GM18951 (cell line): ENCODE measurements around the gene RBM39.
"Not testable (repeated sequence)": the region's sequence is repeated elsewhere in the genome, so short reads cannot be mapped to it uniquely, and the experiment has no call there.

ENCODE experiments used
- POLR2A ChIP-seq: IDR thresholded peaks from 4 replicates; pipeline ENCODE4 v1.6.1; 2011; ENCODE audit warnings: mild to moderate bottlenecking; ENCODE audit not compliant: insufficient read length, insufficient read depth; ENCODE audit errors: extremely low read depth
- in situ Hi-C: fragments of 300-500 bp; cut with MboI; formaldehyde crosslinking; loops from one replicate; pipeline ENCODE4 v1.12.0; 2022; ENCODE audit warnings: low sequenced_read_pairs, mixed read lengths, inconsistent platforms; ENCODE audit not compliant: unreplicated experiment

Gene RBM39

GRCh38 chr20:35767683-35768481 lies 25.8 kb upstream of the RBM39 start:
- TF ChIP-seq POLR2A: peak; percentile 71
- in situ Hi-C loops: no loop called here

DNA sequence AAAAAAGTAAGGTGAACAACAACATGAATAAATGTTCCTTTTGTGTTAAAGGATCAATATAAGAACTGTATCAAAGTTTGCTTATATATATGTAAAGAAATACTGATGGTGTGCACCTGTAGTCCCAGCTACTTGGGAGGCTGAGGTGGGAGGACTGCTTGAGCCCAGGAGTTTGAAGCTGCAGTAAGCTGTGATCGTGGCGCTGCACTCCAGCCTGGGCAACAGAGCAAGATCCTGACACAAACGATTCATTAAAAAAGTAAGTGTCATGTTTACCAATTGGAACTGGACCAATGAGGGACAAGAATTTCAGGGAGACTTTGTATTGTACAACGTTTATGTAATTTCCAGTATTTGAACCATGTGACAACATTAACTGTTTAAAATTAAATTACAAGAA lies 24.8 kb upstream of the RBM39 start:
- TF ChIP-seq POLR2A: no peak
- in situ Hi-C loops: no loop called here

DNA sequence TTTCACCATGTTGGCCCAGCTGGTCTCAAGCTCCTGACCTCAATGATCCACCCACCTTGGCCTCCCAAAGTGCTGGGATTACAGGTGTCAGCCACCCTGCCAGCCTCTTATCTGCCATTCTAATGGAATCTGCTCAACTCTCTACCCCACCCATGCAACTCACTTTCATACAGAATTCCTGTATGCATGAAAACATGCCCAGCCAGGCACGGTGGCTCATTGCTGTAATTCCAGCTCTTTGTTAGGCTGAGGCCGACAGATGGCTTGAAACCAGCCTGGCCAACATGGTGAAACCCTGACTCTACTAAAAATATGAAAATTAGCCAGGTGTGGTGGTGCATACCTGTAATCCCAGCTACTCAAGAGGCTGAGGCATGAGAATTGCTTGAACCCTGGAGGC lies 22.9 kb upstream of the RBM39 start:
- in situ Hi-C loops: not testable (repeated sequence)

DNA sequence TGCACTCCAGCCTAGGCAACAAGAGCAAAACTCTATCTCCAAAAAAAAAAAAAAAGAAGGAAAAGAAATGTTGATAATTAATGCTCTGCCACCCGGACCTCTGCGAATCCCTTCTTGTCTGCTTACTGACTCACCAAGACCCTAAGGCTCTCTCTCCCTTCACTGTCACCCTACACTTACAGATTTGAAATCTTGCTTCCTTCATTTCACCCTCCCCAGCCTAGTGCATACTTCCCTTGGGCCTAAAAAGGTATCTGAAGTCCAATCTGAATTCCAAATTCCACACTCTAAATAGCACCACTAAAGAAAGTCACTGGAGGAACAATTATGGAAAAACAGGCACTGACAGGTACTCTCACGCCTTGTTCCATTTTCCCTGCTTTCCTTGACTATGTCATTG lies 20.4 kb upstream of the RBM39 start:
- TF ChIP-seq POLR2A: no peak
- in situ Hi-C loops: no loop called here

DNA sequence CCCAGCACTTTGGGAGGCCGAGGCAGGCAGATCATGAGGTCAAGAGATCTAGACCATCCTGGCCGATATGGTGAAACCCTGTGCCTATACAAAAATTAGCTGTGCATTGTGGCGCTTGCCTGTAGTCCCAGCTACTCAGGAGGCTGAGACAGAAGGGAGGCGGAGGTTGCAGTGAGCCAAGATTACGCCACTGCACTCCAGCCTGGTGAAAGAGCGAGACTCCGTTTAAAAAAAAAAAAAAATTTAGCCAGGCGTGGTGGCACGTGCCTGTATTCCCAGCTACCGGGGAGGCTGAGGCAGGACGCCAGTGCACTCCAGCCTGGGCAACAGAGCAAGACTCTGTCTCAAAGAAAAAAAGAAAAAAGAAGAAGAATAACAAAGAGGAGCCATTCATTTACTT lies 19.5 kb upstream of the RBM39 start:
- in situ Hi-C loops: not testable (repeated sequence)

GRCh38 chr20:35757098-35757705 lies 15.1 kb upstream of the RBM39 start:
- in situ Hi-C loops: no loop called here
- no peak for TF ChIP-seq POLR2A

- no peak for TF ChIP-seq POLR2A
- in situ Hi-C loops: no loop called here
These were observed 14.3 kb upstream of the RBM39 start for GRCh38 chr20:35756404-35756803.

GRCh38 chr20:35750611-35751010 lies 8.6 kb upstream of the RBM39 start:
- no peak for TF ChIP-seq POLR2A
- in situ Hi-C loops: no loop called here

DNA sequence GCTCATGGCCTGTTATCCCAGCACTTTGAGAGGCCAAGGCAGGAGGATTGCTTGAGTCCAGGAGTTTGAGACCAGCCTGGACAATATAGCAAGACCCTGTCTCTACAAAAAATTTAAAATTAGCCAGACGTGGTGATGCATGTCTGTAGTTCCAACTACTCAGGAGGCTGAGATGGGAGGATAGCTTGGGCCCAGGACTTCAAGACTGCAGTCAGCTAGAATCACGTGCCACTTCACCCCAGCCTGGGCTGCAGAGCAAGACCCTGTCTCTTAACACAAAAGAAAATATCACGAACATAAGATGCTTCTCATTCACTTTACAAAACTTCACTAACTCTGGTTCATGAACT lies 2.4 kb upstream of the RBM39 start:
- in situ Hi-C loops: not testable (repeated sequence)

GRCh38 chr20:35743693-35744491 lies 1.8 kb upstream of the RBM39 start:
- in situ Hi-C loops: no loop called here
- no peak for TF ChIP-seq POLR2A

GRCh38 chr20:35742741-35743523 lies 872 bp upstream of the RBM39 start:
- in situ Hi-C loops: no loop called here
- TF ChIP-seq POLR2A: peak; percentile 24

DNA sequence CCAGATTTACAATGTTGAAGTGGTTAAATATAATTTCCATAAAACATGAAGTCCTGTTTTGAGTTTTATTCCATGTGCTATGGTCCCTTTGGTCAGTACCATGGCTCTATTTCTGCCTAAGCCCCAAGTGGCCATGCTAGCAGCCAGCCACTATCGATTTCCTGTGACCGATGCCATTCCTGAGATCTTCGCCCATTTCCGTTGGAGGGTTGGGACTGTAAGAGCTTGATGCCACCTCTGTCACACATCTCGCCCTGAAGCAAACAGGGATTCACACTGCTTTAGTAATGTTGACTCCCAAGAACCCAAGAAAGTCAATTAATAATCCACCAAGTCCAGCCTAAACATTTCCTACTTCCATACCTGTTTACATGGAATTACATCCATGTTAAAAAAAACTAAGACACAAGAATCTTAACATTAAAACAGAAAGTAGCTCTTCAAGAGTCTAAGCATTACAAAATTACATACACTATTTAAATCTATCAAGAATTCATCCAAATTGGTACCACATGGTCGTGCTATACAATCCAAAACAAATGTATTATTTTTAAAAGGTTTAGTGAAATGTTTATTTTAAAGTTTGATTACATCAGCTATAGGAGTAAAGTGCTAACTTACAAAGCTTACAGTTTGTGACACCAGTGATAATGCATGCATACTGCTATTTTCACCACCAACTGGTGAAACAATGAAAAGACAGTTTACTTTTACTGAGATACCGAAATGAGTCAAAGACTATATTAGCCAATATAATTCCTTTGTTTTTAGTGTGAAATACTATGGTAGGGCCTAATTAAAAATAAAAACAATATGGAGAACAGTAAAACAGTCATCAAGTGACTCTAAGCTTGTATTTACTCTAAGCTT lies 2.5 kb downstream of the RBM39 start:
- in situ Hi-C loops: no loop called here
- no peak for TF ChIP-seq POLR2A

GRCh38 chr20:35738410-35739179 lies 3.5 kb downstream of the RBM39 start:
- no peak for TF ChIP-seq POLR2A
- in situ Hi-C loops: no loop called here
